ENCODE data around the gene DPP9. TPM values are rescaled to one million over a fixed set of nuclear protein-coding genes. Genes with fewer than 3 reads are reported as not detected.
A peak's percentile ranks its signal among the peaks of the same experiment; 100 is the strongest.

DPP9 gene
- total RNA-seq, 2 donors from 2014 or later: 67.9 to 73.8 TPM

GRCh38 chr19:4695224-4695731, 28.4 kb downstream of the DPP9 start:
- TF ChIP-seq CTCF (IDR thresholded peaks at IDR 0.05): no peak
- H3K4me3 ChIP-seq: no peak overlapping the region
- ATAC-seq (ENCODE audit: insufficient number of reproducible peaks, low FRiP score, low read depth): no peak
- no peak for DNase-seq (ENCODE audit: low spot score)
- H3K27me3 ChIP-seq (replicated peaks; ENCODE audit: insufficient read depth): no peaks in the 10 kb centered on the region
- H3K36me3 ChIP-seq: peaks cover 73% of the 10 kb centered on the region
- no peak overlapping the region for H3K27ac ChIP-seq
- no peaks in the 10 kb centered on the region for H3K4me1 ChIP-seq (ENCODE audit: control insufficient read depth in 1 of 2, low read depth in 2 of 2)
- no peaks in the 10 kb centered on the region for H3K9me3 ChIP-seq

GRCh38 chr19:4694211-4694987, 29.2 kb downstream of the DPP9 start:
- ATAC-seq (ENCODE audit: insufficient number of reproducible peaks, low FRiP score, low read depth) (no peak), DNase-seq (ENCODE audit: low spot score) (no peak)
- Histone ChIP-seq H3K4me3 (no peak overlapping the region), H3K4me1 (ENCODE audit: control insufficient read depth in 1 of 2, low read depth in 2 of 2) (no peaks in the 10 kb centered on the region), H3K9me3 (no peaks in the 10 kb centered on the region), H3K27me3 (replicated peaks; ENCODE audit: insufficient read depth) (no peaks in the 10 kb centered on the region), H3K36me3 (peaks cover 73% of the 10 kb centered on the region), H3K27ac (peak overlapping the region in 1 of 2 donors; percentile 27)
- TF ChIP-seq CTCF (IDR thresholded peaks at IDR 0.05): no peak

GRCh38 chr19:4693471-4694121, 30.0 kb downstream of the DPP9 start:
- H3K4me1 ChIP-seq (ENCODE audit: control insufficient read depth in 1 of 2, low read depth in 2 of 2): no peaks in the 10 kb centered on the region
- no peak overlapping the region for H3K27ac ChIP-seq
- TF ChIP-seq CTCF (IDR thresholded peaks at IDR 0.05): no peak
- ATAC-seq (ENCODE audit: insufficient number of reproducible peaks, low FRiP score, low read depth) (no peak), DNase-seq (ENCODE audit: low spot score) (no peak)
- no peaks in the 10 kb centered on the region for H3K27me3 ChIP-seq (replicated peaks; ENCODE audit: insufficient read depth)
- H3K36me3 ChIP-seq: peaks cover 74% of the 10 kb centered on the region
- no peak overlapping the region for H3K4me3 ChIP-seq
- no peaks in the 10 kb centered on the region for H3K9me3 ChIP-seq

GRCh38 chr19:4693078-4693350, 30.6 kb downstream of the DPP9 start:
- H3K27ac ChIP-seq: no peak overlapping the region
- H3K27me3 ChIP-seq (replicated peaks; ENCODE audit: insufficient read depth): no peaks in the 10 kb centered on the region
- TF ChIP-seq CTCF (IDR thresholded peaks at IDR 0.05): no peak
- no peak overlapping the region for H3K4me3 ChIP-seq
- H3K36me3 ChIP-seq: peaks cover 74% of the 10 kb centered on the region
- H3K9me3 ChIP-seq: no peaks in the 10 kb centered on the region
- no peak for ATAC-seq (ENCODE audit: insufficient number of reproducible peaks, low FRiP score, low read depth)
- no peaks in the 10 kb centered on the region for H3K4me1 ChIP-seq (ENCODE audit: control insufficient read depth in 1 of 2, low read depth in 2 of 2)
- no peak for DNase-seq (ENCODE audit: low spot score)

- H3K36me3 ChIP-seq: peaks cover 74% of the 10 kb centered on the region
- no peak for TF ChIP-seq CTCF (IDR thresholded peaks at IDR 0.05)
- DNase-seq (ENCODE audit: low spot score): no peak
Measured at GRCh38 chr19:4692251-4693077, 31.2 kb downstream of the DPP9 start.

More at GRCh38 chr19:4692251-4693077, 31.2 kb downstream of the DPP9 start:
- Histone ChIP-seq H3K27ac (no peak overlapping the region), H3K4me3 (no peak overlapping the region), H3K9me3 (no peaks in the 10 kb centered on the region), H3K27me3 (replicated peaks; ENCODE audit: insufficient read depth) (no peaks in the 10 kb centered on the region), H3K4me1 (ENCODE audit: control insufficient read depth in 1 of 2, low read depth in 2 of 2) (no peaks in the 10 kb centered on the region)
- no peak for ATAC-seq (ENCODE audit: insufficient number of reproducible peaks, low FRiP score, low read depth)

Data from thoracic aorta (tissue), 2 donors.